WTC11 (cell line): ENCODE measurements around the gene CD70. TPM values are rescaled to one million over a fixed set of nuclear protein-coding genes. Genes with fewer than 3 reads are reported as not detected.

Source experiments
- ATAC-seq: fragments of 200-7000 bp; cut with Tn5 transposase; 2 replicates; pipeline ENCODE4 v1.10.0; 2021; ENCODE audit warnings: mild to moderate bottlenecking, moderate library complexity
- CTCF ChIA-PET: fragments of 300-600 bp; sonication (Branson Sonifier 250); formaldehyde crosslinking; loops from one replicate; lab custom pipeline; 2021; ENCODE audit warnings: antibody characterized with exemption; lab: Charles Lee
- POLR2A ChIA-PET: fragments of 350-600 bp; sonication (Branson Sonifier 250); formaldehyde crosslinking; loops from one replicate; lab custom pipeline; 2021; ENCODE audit warnings: antibody characterized with exemption; lab: Charles Lee
- DNase-seq: peaks from one replicate; pipeline ENCODE4 v3.0.0; 2021; ENCODE audit warnings: low spot score
- H3K27ac Mint-ChIP-seq: 2 replicates; pipeline ENCODE4 v1.8.0; 2021; ENCODE audit warnings: mixed read lengths
- H3K27me3 Mint-ChIP-seq: 2 replicates; pipeline ENCODE4 v1.8.0; 2021; ENCODE audit warnings: low read depth, mild to moderate bottlenecking, moderate library complexity, mixed read lengths
- H3K36me3 Mint-ChIP-seq: 2 replicates; pipeline ENCODE4 v1.8.0; 2021; ENCODE audit warnings: mixed read lengths
- H3K4me1 Mint-ChIP-seq: 2 replicates; pipeline ENCODE4 v1.8.0; 2022; ENCODE audit warnings: mixed read lengths
- H3K4me3 Mint-ChIP-seq: 2 replicates; pipeline ENCODE4 v1.8.0; 2021; ENCODE audit warnings: mild to moderate bottlenecking, moderate library complexity, mixed read lengths
- H3K9me3 Mint-ChIP-seq: 2 replicates; pipeline ENCODE4 v1.8.0; 2021; ENCODE audit warnings: mixed read lengths
- AR ChIP-seq: fragments of 250-450 bp; sonication (Bioruptor Pico); IDR thresholded peaks from 2 replicates; pipeline ENCODE4 v1.9.0; 2021; ENCODE audit warnings: mild to moderate bottlenecking
- ATF2 ChIP-seq: sonication (generic); formaldehyde crosslinking; IDR thresholded peaks from 2 replicates; pipeline ENCODE4 v1.8.1; 2022; ENCODE audit warnings: low read depth, missing genetic modification reagents, borderline replicate concordance
- ERG ChIP-seq: fragments of 250-450 bp; sonication (Bioruptor Pico); IDR thresholded peaks from 2 replicates; pipeline ENCODE4 v1.8.0; 2021; ENCODE audit warnings: mild to moderate bottlenecking
- FOXP4 ChIP-seq: sonication (generic); formaldehyde crosslinking; IDR thresholded peaks from 2 replicates; pipeline ENCODE4 v1.8.0; 2022; ENCODE audit warnings: mild to moderate bottlenecking, missing genetic modification reagents
- JAZF1 ChIP-seq: fragments of 250-450 bp; sonication (Bioruptor Pico); IDR thresholded peaks from 2 replicates; pipeline ENCODE4 v1.9.0; 2021; ENCODE audit warnings: moderate library complexity, mild to moderate bottlenecking, inconsistent platforms
- MLX ChIP-seq: sonication (generic); formaldehyde crosslinking; IDR thresholded peaks from 2 replicates; pipeline ENCODE4 v1.8.1; 2023; ENCODE audit warnings: mild to moderate bottlenecking, missing genetic modification reagents, moderate library complexity
- MYBL2 ChIP-seq: sonication (generic); formaldehyde crosslinking; IDR thresholded peaks from 2 replicates; pipeline ENCODE4 v1.8.1; 2023; ENCODE audit warnings: mild to moderate bottlenecking, moderate library complexity, missing genetic modification reagents
- RELA ChIP-seq: sonication (generic); formaldehyde crosslinking; IDR thresholded peaks from 2 replicates; pipeline ENCODE4 v1.8.1; 2022; ENCODE audit warnings: missing genetic modification reagents, mild to moderate bottlenecking, borderline replicate concordance
- ZBTB21 ChIP-seq: sonication (generic); formaldehyde crosslinking; IDR thresholded peaks from 2 replicates; pipeline ENCODE4 v1.8.1; 2023; ENCODE audit warnings: mild to moderate bottlenecking, missing genetic modification reagents, borderline replicate concordance
- ZBTB43 ChIP-seq: sonication (generic); formaldehyde crosslinking; IDR thresholded peaks from 2 replicates; pipeline ENCODE4 v1.8.1; 2023; ENCODE audit warnings: mild to moderate bottlenecking, missing genetic modification reagents
- ZNF281 ChIP-seq: sonication (generic); formaldehyde crosslinking; IDR thresholded peaks from 2 replicates; pipeline ENCODE4 v1.8.0; 2023; ENCODE audit warnings: mild to moderate bottlenecking, missing genetic modification reagents
- ZNF416 ChIP-seq: fragments of 250-450 bp; sonication (Bioruptor Pico); IDR thresholded peaks from 2 replicates; pipeline ENCODE4 v1.9.0; 2021; ENCODE audit warnings: mild to moderate bottlenecking, inconsistent platforms
- ZNF512 ChIP-seq: sonication (generic); formaldehyde crosslinking; IDR thresholded peaks from 2 replicates; pipeline ENCODE4 v1.8.1; 2022; ENCODE audit warnings: missing genetic modification reagents, borderline replicate concordance
- total RNA-seq: library from RNA; stranded (reverse); gene quantifications from 3 replicates; pipeline ENCODE4 v1.2.3, GENCODE V29; 2021

CD70 gene
- total RNA-seq, 1 experiment from 2014 or later, result 2.1 TPM

- TF ChIP-seq FOXP4 (CRISPR knock-in tag) (no peak), ZBTB21 (CRISPR knock-in tag) (no peak), JAZF1 (CRISPR knock-in tag) (no peak), ZBTB43 (no peak), ZNF281 (CRISPR knock-in tag) (no peak), AR (CRISPR knock-in tag) (no peak)
These were observed 13.3 kb downstream of the CD70 start (continued) for GRCh38 chr19:6577476-6578125.

GRCh38 chr19:6576869-6577475 lies 14.0 kb downstream of the CD70 start:
- Mint-ChIP-seq H3K9me3 (peaks cover 16% of the 10 kb centered on the region), H3K27ac (no peak overlapping the region), H3K36me3 (peaks cover 10% of the 10 kb centered on the region), H3K27me3 (peaks cover 16% of the 10 kb centered on the region), H3K4me3 (no peak overlapping the region), H3K4me1 (peaks cover 7% of the 10 kb centered on the region; the same call in 1 of the 2 replicates)
- ATAC-seq (no peak), DNase-seq (no peak)
- CTCF ChIA-PET, result interaction anchor here (1.1 to 1.9 kb wide), 2 partner anchors 10 to 25 kb away, joined by 3 to 4 read pairs; no protein-coding TSS in a partner anchor
- POLR2A ChIA-PET, result no interaction called here
- no peak for TF ChIP-seq ATF2 (CRISPR knock-in tag)
- no peak for TF ChIP-seq ZNF416 (CRISPR knock-in tag)
- TF ChIP-seq ERG (CRISPR knock-in tag), result no peak
- TF ChIP-seq MLX, result no peak
- no peak for TF ChIP-seq RELA
- TF ChIP-seq MYBL2 (CRISPR knock-in tag), result no peak
- TF ChIP-seq ZNF281 (CRISPR knock-in tag), result no peak
- TF ChIP-seq ZNF512 (CRISPR knock-in tag), result no peak
